GM12878 (cell line): ENCODE results near the gene ZNF142. TPM values are rescaled to one million over a fixed set of nuclear protein-coding genes. Genes with fewer than 3 reads are reported as not detected.

Experiments
- ATF2 ChIP-seq: IDR thresholded peaks from 2 replicates; pipeline ENCODE4 v1.6.1; 2012; ENCODE audit warnings: low read length, inconsistent platforms
- ATF3 ChIP-seq: IDR thresholded peaks from 2 replicates; pipeline ENCODE4 v1.6.1; 2011; ENCODE audit warnings: low read depth, mild to moderate bottlenecking, low read length, moderate library complexity, borderline replicate concordance; ENCODE audit errors: extremely low read depth
- ATF7 ChIP-seq: fragments of 450-650 bp; IDR thresholded peaks from 2 replicates; pipeline ENCODE4 v1.6.1; 2016; ENCODE audit warnings: low read depth, mild to moderate bottlenecking
- BCLAF1 ChIP-seq: fragments of 450-650 bp; IDR thresholded peaks from 2 replicates; pipeline ENCODE4 v1.6.1; 2017; ENCODE audit warnings: antibody characterized with exemption, mild to moderate bottlenecking, moderate library complexity
- CEBPB ChIP-seq, 2 experiments: fragments of 150-350 bp in 1 of 2; IDR thresholded peaks; 2 replicates each; pipeline ENCODE4 v1.6.1; 2012 to 2014; ENCODE audit warnings: low read depth in 2 of 2, low read length in 2 of 2, borderline replicate concordance in 1 of 2, inconsistent platforms in 1 of 2
- FOXK2 ChIP-seq: fragments of 450-650 bp; IDR thresholded peaks from 2 replicates; pipeline ENCODE4 v1.6.1; 2017; ENCODE audit warnings: mild to moderate bottlenecking, moderate library complexity
- HDAC6 ChIP-seq: fragments of 200-600 bp; sonication (generic); IDR thresholded peaks from one replicate; pipeline ENCODE4 v1.8.0; 2017; ENCODE audit warnings: antibody characterized with exemption; ENCODE audit not compliant: unreplicated experiment
- IKZF1 ChIP-seq: fragments of 450-650 bp; conservative IDR thresholded peaks from 2 replicates; pipeline ENCODE4 v1.6.1; 2017; ENCODE audit warnings: antibody characterized with exemption, mild to moderate bottlenecking
- JUND ChIP-seq: IDR thresholded peaks from 2 replicates; pipeline ENCODE4 v1.6.1; 2012; ENCODE audit warnings: low read depth, mild to moderate bottlenecking, low read length, improper control_type of control experiment, moderate library complexity
- KAT2A ChIP-seq: conservative IDR thresholded peaks from 2 replicates; pipeline ENCODE4 v1.6.1; 2011; ENCODE audit warnings: low read depth, low read length; ENCODE audit not compliant: control insufficient read depth
- KDM1A ChIP-seq: fragments of 200-600 bp; sonication (generic); IDR thresholded peaks from 2 replicates; pipeline ENCODE4 v1.6.1; 2016; ENCODE audit warnings: borderline replicate concordance
- MEF2A ChIP-seq: IDR thresholded peaks from 2 replicates; pipeline ENCODE4 v1.6.1; 2011; ENCODE audit warnings: low read depth, mild to moderate bottlenecking, low read length, moderate library complexity; ENCODE audit not compliant: insufficient read depth
- MYC ChIP-seq: IDR thresholded peaks from 2 replicates; pipeline ENCODE4 v1.6.1; 2011; ENCODE audit warnings: mild to moderate bottlenecking, low read length, moderate library complexity, inconsistent platforms; ENCODE audit not compliant: insufficient read depth, insufficient replicate concordance, insufficient read length, severe bottlenecking
- NR2C1 ChIP-seq: fragments of 450-650 bp; IDR thresholded peaks from 2 replicates; pipeline ENCODE4 v1.6.1; 2017; ENCODE audit warnings: antibody characterized with exemption, mild to moderate bottlenecking, moderate library complexity
- PBX3 ChIP-seq: IDR thresholded peaks from 2 replicates; pipeline ENCODE4 v1.6.1; 2011; ENCODE audit warnings: mild to moderate bottlenecking, low read depth, low read length, moderate library complexity; ENCODE audit not compliant: insufficient replicate concordance
- POLR2AphosphoS2 ChIP-seq: IDR thresholded peaks from 2 replicates; pipeline ENCODE4 v1.6.1; 2011; ENCODE audit warnings: low read depth, mild to moderate bottlenecking, low read length, improper control_type of control experiment, moderate library complexity
- RB1 ChIP-seq: fragments of 450-650 bp; formaldehyde crosslinking; IDR thresholded peaks from 2 replicates; pipeline ENCODE4 v1.6.1; 2017; ENCODE audit warnings: mild to moderate bottlenecking, borderline replicate concordance
- RUNX3 ChIP-seq: IDR thresholded peaks from 2 replicates; pipeline ENCODE4 v1.6.1; 2012; ENCODE audit warnings: low read length, inconsistent platforms
- SIN3A ChIP-seq: IDR thresholded peaks from 2 replicates; pipeline ENCODE4 v1.6.1; 2012; ENCODE audit warnings: low read depth, low read length, improper control_type of control experiment
- SIX5 ChIP-seq: IDR thresholded peaks from 2 replicates; pipeline ENCODE4 v1.6.1; 2011; ENCODE audit warnings: mild to moderate bottlenecking, low read depth, low read length, moderate library complexity; ENCODE audit not compliant: severe bottlenecking
- SUPT20H ChIP-seq: IDR thresholded peaks from 2 replicates; pipeline ENCODE4 v1.6.1; 2011; ENCODE audit warnings: low read depth, mild to moderate bottlenecking, low read length, moderate library complexity, borderline replicate concordance; ENCODE audit not compliant: control insufficient read depth
- TARDBP ChIP-seq: IDR thresholded peaks from 2 replicates; pipeline ENCODE4 v1.6.1; 2016; ENCODE audit warnings: borderline replicate concordance
- ZBED1 ChIP-seq: IDR thresholded peaks from 2 replicates; pipeline ENCODE4 v1.6.1; 2016; ENCODE audit warnings: borderline replicate concordance
- ZNF217 ChIP-seq: fragments of 450-650 bp; IDR thresholded peaks from 2 replicates; pipeline ENCODE4 v1.6.1; 2017; ENCODE audit warnings: antibody characterized with exemption, mild to moderate bottlenecking
- ZNF622 ChIP-seq: fragments of 450-650 bp; IDR thresholded peaks from 2 replicates; pipeline ENCODE4 v1.6.1; 2017; ENCODE audit warnings: mild to moderate bottlenecking, inconsistent platforms
- polyA plus RNA-seq, 11 experiments: library from polyadenylated mRNA; depleted of rRNA in 4 of 11; unstranded in 6 of 11; stranded (reverse) in 5 of 11; fragments of >200 nt; fragmentation: Nextera tagmentation in 4 of 11; fragmentation: Illumina TruSeq in 1 of 11; extraction: Ambion mirVana in 4 of 11; extraction: Trizol in 1 of 11; gene quantifications; 1 replicate in 1 of 11; 2 replicates in 10 of 11; pipeline versions ENCODE4 v1.2.1 to v1.2.3, GENCODE V29; 2011 to 2016; ENCODE audit warnings: inconsistent platforms in 2 of 11, missing spikeins in 2 of 11, low read depth in 1 of 11
- total RNA-seq, 4 experiments: library from RNA; depleted of rRNA in 3 of 4; stranded (reverse); fragments of >200 nt in 3 of 4; fragmentation: Illumina TruSeq in 1 of 4; extraction: Trizol in 1 of 4; gene quantifications; 2 replicates each; pipeline versions ENCODE4 v1.2.1 to v1.2.3, GENCODE V29; 2013 to 2021

ZNF142 gene
- total and polyA plus RNA-seq, 10 of the 15 experiments (the other 5 are each of a cell fraction or from before 2014, with no cell fraction given): 1.3 to 40.9 (median 15.0) TPM

- TF ChIP-seq ZBED1 (no peak), KAT2A (no peak), SUPT20H (no peak), RB1 (peak; percentile 49; the same call in 1 of the 2 replicates), POLR2AphosphoS2 (peak; percentile 69; the same call in 1 of the 2 replicates), IKZF1 (peak; percentile 72), MEF2A (no peak), PBX3 (no peak), HDAC6 (no peak), TARDBP (no peak), ATF7 (peak; percentile 28; the same call in 1 of the 2 replicates), ZNF217 (no peak), KDM1A (no peak), CEBPB (IDR thresholded peaks at IDR 0.05; ENCODE audit: borderline replicate concordance in 1 of 2, low read depth in 2 of 2, low read length in 2 of 2) (no peak), NR2C1 (peak; percentile 27; the same call in 1 of the 2 replicates), SIX5 (peak; percentile 49), ATF2 (no peak), ATF3 (no peak), SIN3A (peak; percentile 94; the same call in 1 of the 2 replicates), FOXK2 (0 out of 2 replicates have a peak, but pooled peaks have one; percentile 32), RUNX3 (peak; percentile 6; the same call in 1 of the 2 replicates), JUND (no peak), ZNF622 (no peak), MYC (no peak), BCLAF1 (no peak)
Observed at GRCh38 chr2:218671654-218672566, 12.5 kb upstream of the ZNF142 start, which contains the start of the genes RNF25 and STK36 (continued).
